GM21529 (cell line): Measurements from ENCODE around the gene PLCXD1.

Experiments
- ATAC-seq: cut with Tn5 transposase; IDR thresholded peaks from one replicate; pipeline ENCODE4 v1.9.1; 2021; ENCODE audit not compliant: unreplicated experiment

PLCXD1 gene

GRCh38 chrX:333611-334311 lies 52.6 kb downstream of the PLCXD1 start:
- ATAC-seq, result no peak

DNA sequence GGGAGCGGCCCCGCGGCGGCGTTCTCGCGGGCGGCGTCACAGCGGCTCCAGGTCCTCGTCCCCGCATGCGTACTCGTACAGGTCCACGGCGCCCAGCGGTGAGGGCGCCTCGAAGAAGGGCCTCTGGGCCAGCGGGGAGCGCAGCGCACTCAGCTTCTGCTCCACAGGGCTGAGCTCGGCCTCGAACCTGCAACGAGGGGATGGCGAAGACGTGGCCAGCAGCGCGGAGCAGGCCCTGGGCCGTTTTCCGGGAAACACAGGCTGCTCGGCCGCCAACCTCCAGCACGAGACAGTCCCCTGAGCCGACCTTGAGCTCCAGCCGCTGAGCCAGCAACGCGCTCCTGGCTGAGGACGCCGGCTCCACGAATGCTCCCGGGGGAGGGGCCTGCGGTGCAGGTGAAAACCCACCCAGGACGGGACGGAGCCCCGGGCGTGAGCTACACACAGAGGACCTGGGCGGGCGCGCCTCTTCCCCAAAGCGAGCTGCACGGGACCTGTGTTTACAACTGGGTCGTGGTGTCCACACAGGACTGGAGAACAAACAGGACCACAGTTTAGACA lies 53.2 kb downstream of the PLCXD1 start:
- ATAC-seq, result no peak

DNA sequence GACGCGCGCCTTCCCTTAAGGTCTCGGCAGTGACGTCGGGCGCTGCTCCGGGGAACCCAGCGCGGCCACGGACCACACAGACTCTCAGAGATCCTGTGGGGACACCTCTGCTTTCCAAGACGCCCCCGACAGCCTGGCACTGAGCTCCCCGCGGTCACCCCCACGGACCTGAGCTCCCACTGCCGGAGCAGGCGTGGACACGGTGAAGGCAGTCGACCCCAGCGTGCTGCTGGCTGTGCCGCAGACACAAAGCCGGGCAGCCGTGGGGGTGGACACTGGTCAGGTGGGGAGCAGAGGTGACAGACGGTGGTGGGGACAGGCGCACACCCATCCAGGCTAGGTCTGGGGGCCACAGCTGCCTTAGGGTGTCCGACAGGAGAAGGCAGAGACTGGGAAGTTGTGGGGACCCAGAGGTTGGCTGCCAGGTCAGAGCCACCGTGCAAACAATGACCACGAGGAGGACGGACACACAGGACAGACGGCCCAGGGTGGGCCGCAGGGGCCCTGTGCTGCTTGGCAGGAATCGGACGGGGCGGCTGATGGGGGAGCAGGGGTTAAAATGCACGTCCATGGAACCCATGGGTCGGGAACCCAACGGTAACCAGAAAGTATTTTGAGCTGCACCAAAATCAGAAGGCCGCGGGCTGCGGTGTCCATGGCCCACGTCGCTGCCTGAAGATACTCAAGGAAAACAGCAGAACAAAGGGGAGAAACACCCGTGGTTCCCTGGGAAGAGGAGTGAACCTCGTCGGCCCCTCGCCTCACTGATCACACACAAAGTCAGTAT lies 54.0 kb downstream of the PLCXD1 start:
- ATAC-seq, result no peak

DNA sequence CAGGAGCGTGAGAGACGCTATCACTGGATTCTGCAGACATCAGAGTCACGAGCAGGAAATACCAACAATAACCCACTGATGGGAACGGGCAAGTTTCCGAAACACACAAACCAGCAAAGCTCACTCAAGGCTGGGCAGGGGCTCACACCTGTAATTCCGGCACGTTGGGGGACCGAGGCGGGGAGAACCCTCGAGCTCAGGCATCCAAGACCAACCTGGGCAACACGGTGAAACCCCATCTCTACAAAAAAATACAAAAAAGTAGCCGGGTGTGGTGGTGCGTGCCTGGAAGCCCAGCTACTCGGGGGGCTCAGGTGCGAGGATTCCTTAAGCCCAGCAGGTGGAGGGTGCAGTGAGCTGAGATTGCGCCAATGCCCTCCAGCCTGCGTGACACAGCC lies 54.6 kb downstream of the PLCXD1 start:
- no peak for ATAC-seq

DNA sequence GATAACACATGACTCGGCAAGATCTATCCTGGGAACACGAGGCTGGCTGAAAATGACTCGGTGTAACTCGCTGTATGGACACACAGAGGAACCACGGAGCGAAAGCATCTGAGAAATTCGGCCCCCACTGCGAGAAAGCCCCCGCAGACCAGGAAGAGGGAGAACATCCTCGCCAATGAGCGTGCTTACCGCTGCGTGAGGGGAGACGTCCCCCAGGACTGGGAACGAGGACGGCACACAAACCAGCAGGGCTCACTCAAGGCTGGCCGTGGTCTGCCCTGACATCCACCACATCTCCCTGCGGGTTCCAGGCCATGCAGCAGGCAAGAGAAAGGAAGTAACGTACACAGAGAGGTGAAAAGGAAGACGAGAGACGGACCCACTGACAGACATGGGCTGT lies 55.0 kb downstream of the PLCXD1 start:
- ATAC-seq, result no peak

DNA sequence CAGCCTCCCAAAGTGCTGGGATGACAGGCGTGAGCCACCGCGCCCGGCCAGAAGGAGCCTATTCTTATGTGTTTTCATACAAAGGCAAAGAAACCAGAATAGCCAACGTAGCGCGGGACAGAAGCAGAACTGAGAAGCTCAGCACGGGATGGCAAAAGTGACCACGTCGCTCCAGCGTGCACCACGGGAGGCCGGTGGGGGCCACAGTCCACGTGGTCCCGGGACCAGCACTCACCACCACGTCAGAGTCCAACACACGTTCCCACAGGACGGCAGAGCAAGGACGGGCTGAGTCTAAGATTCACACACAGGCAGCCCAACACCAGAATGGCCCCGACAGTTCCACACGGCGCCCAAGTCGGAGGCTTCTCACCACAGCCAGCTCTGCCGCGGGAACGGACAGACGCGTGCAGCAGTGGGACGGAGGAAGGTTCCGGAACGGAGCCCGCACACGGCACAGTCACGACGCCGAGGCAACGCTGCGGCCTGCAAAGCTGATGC lies 56.2 kb downstream of the PLCXD1 start:
- ATAC-seq, result no peak

DNA sequence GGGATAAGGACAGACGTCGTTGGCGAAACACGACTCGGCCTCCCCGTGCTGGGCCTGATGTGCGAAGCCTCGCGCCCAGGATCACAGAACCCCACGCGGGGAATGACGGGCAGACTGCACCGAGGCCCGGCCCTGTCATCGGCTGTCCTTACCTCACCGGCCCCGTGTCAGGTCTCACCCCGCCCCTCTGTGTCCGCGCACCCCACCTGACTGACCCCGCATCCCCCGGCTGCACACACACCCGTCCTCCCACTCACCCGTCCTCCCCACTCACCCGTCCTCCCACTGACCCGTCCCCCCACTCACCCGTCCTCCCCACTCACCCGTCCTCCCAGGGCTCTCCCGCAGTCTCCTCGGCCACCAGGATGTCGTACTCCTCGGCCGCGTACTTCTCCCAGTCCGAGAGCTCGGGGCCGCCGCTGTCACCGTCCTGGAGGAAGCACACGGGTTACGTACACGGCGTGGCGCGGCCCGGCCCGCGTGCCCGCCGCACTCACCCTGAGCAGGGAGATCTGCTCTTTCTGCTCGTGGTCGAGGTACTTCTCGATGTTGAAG lies 57.2 kb downstream of the PLCXD1 start:
- no peak for ATAC-seq

DNA sequence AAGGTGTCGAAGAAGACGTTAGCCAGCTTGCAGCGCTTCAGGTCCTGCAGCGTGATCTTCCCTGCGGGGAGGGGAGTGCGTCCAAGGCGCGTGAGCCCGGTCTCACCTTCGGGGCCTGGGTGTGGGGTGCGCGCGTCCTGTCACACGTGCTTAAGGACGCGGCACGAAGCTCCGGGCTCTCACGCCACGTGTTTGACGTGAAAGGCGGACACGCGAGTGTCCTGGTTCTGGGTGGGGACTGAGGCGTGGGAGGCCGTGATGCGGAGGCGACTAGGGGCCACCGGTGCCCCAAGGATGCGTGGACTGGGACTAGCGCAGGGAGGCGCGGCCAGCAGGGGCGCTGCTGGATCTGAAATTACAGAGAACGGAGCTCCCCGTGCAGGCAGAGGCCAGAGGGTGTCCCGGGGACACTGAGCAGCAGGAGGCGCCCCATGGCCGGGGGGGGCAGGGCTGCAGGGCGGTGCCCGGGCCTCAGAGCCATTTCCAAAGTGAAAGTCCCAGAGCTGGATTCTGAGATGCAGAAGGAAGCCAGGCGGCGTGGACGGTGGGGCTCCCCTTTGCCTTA lies 57.7 kb downstream of the PLCXD1 start:
- ATAC-seq, result no peak

DNA sequence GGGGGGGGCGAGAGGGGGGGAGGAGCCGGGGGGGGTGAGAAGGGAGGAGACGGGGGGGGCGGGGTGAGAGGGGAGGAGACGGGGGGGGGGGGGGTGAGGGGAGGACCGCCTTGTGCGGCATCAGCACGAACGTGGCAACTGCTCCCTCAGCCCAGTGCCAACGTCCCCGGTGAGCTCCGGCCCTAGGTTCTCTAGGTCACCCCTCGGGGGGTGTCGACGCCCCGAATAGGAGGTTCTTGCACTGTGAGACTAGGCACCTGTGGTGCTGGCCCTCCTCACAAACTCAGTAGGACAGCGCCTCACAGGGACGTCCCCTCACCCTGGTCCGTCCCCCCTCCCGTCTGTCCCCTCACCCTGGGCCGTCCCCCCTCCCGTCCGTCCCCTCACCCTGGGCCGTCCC lies 58.9 kb downstream of the PLCXD1 start:
- no peak for ATAC-seq

GRCh38 chrX:340641-341423 lies 59.7 kb downstream of the PLCXD1 start:
- no peak for ATAC-seq

DNA sequence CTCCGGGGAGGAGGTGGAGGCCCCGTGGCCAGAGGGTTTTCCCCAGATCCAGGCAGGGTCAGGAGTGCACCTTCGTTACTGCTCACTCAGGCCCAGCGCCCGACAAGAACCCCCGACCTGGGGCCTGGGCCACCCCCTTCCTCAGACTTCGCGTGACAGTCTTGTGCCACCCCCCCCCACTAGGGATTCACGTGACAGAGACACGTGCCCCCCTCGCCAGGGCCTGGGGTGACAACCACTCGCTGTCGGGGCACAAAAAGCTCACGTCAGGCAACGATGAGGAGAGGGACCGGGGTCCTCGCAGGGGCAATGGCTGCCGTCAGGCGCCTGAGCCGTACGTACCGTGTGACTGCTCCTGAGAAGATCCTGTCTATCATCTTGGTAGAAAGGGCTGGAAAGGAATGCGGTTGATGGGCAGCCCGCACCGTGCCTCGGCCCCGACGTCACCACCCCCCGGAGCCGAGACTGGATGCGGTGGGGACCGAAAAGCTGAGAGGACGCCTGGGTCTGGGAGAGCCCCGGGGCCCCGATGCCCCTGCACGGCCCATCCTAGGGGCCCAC lies 60.4 kb downstream of the PLCXD1 start:
- no peak for ATAC-seq

DNA sequence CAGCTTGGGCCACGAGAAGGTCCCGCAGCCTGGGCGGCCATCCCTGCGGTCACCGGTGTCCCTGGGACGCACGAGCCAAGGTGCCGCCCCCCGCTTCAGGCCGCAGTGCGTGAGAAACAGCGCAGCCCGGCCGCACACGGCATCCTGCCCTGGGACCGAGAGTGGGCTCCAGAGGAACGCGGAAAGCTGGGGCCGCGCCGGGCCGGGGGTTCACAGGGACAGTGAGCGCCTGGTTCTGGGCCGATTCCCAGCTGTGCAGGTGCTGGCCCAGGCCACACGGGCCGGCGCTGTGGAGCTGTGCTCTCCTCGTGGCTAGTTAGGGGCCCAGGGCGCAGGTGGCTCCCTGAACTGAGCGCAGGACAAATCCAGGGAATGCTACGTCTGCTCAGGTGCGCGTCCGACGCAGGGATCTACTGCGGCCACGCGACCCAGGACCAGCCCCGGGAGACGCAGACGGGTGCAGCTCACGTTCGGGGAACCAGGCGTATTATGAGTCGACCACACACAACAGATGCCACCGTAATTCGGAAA lies 63.3 kb downstream of the PLCXD1 start:
- no peak for ATAC-seq

GRCh38 chrX:345020-345925 lies 64.1 kb downstream of the PLCXD1 start:
- ATAC-seq, result no peak

- ATAC-seq, result no peak
Measured at GRCh38 chrX:346034-346813, 65.0 kb downstream of the PLCXD1 start.

DNA sequence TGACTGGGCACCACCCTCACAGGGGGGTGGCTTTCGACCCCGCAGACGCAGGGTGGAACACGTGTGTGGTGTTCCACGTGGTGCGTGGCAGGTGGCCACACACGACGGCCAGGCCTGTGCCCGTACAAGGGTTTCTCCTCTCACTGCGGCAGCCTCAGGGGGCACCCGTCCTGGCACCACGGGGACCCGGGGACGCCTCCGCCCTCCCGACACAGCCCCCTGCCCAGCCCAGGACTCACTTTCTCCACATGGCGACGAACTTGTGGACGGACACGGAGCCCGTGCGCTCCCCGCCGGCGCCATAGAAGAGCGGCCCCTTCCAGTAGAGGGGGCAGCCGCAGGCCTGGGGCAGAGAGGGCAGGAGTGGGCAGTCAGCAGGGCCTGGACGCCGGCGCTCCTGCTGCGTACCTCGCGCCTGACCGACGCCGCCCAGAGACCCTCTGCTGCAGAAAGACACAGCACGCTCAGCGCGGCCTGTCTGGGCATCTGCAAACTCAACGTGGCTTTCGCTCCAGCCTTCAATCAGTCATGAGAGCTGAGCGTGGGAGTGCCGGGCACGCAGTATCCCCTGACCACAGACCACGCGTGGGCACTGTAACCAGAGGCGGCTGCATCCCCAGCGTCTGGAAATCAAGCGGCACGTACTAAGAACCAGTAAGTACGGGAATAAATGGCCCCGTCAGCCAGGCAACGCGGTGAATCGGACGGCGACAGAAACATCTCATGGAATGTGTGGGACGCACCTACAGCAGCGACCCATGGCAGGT lies 66.4 kb downstream of the PLCXD1 start:
- no peak for ATAC-seq

DNA sequence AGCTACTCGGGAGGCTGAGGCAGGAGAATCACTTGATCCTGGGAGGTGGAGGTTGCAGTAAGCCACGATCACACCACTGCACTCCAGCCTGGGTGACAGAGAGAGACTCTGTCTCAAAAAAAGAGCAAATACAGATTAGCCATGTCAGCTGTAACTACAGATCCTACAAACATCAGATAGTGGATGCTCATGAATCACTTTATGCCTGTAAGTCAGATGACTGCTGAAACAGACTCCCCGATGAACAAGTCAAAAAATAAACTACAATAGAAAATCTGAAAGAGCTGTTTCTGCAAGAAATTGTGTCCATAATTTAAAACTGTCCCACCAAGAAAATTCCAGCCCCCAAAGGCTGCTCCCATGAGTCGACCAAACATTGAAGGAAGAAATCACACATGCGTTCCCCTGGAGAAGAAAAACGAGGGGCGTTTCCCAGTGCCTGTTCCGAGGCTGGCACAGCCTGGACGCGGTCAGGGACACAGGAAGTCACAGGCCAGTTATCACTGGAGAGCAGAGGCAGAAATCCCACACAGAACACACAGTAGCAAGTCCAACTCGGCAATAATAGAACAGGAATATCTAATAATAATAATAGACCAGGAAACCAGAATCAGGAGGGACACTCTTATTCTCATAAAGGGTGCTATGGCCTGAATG lies 67.4 kb downstream of the PLCXD1 start:
- ATAC-seq, result no peak

GRCh38 chrX:349196-349595 lies 68.0 kb downstream of the PLCXD1 start:
- ATAC-seq, result no peak
